GM06990 (cell line): ENCODE data around the gene HPGDS.

Experiments
- DNase-seq: peaks from one replicate; pipeline ENCODE4 v3.0.0-alpha.2; 2011; ENCODE audit not compliant: insufficient read length; ENCODE audit errors: extremely low read depth
- H3K27me3 ChIP-seq: replicated peaks from 2 replicates; pipeline ENCODE4 v1.6.0; 2011; ENCODE audit warnings: low read length; ENCODE audit not compliant: control insufficient read depth, insufficient read depth
- H3K36me3 ChIP-seq: 2 replicates; pipeline ENCODE4 v1.5.1; 2011; ENCODE audit warnings: low read length; ENCODE audit not compliant: control insufficient read depth, insufficient read depth
- H3K4me3 ChIP-seq: replicated peaks from 2 replicates; pipeline ENCODE4 v1.5.1; 2011; ENCODE audit warnings: low read depth, mild to moderate bottlenecking, control low read depth, low read length
- TF ChIP-seq, protein P1 (sequence below): IDR thresholded peaks from 2 replicates; pipeline ENCODE4 v1.5.1; 2011; ENCODE audit warnings: low read length, control low read depth, mild to moderate bottlenecking, inconsistent platforms; ENCODE audit not compliant: insufficient read depth, poor library complexity, severe bottlenecking

The HPGDS gene

DNA sequence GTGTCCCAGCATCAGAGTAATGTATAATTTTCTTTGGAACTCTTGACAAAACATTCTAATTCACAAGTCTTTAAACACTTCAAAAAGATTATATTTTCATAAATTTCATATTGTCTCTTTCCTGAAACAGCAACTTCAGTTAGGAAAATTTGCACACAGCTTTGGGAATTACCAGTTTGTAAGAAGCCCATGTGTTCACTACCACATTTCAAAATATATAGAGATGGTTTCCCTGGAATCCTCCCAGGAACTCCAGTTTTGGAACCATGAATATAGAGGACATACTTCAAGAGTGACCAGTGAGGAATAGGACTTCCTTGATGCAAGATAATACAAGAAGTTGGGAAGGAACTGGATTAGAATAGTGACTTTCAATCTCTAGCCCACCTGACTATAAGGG is 28.7 kb upstream of the HPGDS start:
- Histone ChIP-seq H3K4me3 (no peak overlapping the region), H3K27me3 (no peaks in the 10 kb centered on the region), H3K36me3 (no peaks in the 10 kb centered on the region)
- DNase-seq = no peak
- TF ChIP-seq, protein P1, sequence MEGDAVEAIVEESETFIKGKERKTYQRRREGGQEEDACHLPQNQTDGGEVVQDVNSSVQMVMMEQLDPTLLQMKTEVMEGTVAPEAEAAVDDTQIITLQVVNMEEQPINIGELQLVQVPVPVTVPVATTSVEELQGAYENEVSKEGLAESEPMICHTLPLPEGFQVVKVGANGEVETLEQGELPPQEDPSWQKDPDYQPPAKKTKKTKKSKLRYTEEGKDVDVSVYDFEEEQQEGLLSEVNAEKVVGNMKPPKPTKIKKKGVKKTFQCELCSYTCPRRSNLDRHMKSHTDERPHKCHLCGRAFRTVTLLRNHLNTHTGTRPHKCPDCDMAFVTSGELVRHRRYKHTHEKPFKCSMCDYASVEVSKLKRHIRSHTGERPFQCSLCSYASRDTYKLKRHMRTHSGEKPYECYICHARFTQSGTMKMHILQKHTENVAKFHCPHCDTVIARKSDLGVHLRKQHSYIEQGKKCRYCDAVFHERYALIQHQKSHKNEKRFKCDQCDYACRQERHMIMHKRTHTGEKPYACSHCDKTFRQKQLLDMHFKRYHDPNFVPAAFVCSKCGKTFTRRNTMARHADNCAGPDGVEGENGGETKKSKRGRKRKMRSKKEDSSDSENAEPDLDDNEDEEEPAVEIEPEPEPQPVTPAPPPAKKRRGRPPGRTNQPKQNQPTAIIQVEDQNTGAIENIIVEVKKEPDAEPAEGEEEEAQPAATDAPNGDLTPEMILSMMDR = no peak

DNA sequence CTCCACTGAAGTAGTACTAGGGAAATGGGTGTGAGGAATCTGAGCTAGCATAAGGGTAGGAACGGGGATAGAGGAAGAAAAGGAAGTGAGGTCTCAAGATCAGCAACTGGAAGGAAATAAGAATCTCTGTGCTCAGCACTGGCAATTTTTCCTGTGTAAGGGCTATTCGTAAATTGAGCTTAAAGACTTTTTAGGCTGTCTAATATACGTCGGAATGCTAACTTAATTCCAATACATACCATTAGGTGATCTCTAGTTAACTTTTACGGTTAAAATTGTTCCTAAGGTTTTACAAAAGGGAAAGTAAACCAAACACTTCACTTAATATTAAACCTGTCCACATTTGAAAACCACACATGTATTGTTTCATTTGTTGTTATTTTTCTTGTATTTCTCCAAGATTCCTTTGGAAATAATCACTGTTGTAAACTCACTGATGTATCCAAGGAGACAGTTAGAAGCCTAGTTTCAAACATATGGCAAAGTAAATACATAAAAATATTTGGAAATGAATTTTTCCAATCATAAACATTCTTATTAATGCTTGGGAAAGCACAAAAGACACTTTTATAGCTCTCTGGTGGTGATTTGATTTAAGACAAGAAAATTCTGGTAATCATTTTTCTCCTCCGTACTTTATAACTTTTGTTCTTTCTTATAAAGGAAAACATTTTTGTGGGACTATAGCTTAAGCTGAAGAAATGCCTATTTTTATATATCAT is 28.1 kb upstream of the HPGDS start:
- Histone ChIP-seq H3K36me3 (no peaks in the 10 kb centered on the region), H3K4me3 (no peak overlapping the region), H3K27me3 (no peaks in the 10 kb centered on the region)
- no peak for DNase-seq
- TF ChIP-seq, protein P1 = no peak

DNA sequence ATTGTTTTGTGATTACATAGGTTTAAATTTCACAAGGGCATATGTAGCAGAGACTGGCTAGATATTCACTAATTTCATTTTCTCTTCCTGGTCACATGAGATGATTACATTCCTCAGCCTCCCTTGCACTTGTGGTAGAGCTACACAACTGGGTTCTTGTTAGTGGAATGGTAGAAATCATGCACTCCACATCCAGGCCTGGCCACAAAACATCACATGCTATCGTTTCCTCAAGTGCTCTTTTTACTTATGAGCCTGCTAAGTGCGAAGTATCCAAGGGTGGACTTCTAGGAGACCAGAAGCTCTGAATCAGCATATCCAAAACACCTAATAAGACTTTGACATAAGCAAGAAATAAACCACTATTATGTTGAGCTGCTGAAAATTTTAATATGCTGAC is 26.4 kb upstream of the HPGDS start:
- no peak for DNase-seq
- TF ChIP-seq, protein P1 = no peak
- Histone ChIP-seq H3K36me3 (no peaks in the 10 kb centered on the region), H3K27me3 (no peaks in the 10 kb centered on the region), H3K4me3 (no peak overlapping the region)

DNA sequence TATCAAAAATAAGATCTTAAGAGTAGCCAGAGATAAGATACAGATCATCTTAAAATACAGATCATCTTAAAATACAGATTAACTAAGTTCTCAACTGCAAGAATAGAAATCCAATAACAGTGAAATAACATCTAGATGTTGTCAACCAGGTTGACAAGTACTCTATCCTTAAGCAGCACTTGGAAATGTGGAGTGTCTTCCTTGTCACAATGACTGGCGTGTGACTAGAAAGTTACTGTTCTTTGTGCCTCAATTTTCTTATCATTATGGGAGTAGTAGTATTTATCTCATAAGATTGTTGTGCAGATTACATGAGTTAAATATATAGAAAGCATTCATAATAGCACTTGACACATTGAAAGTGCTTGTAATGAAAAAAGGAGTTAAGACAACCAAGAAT is 25.8 kb upstream of the HPGDS start:
- DNase-seq = no peak
- Histone ChIP-seq H3K36me3 (no peaks in the 10 kb centered on the region), H3K4me3 (no peak overlapping the region), H3K27me3 (no peaks in the 10 kb centered on the region)
- TF ChIP-seq, protein P1 = no peak

DNA sequence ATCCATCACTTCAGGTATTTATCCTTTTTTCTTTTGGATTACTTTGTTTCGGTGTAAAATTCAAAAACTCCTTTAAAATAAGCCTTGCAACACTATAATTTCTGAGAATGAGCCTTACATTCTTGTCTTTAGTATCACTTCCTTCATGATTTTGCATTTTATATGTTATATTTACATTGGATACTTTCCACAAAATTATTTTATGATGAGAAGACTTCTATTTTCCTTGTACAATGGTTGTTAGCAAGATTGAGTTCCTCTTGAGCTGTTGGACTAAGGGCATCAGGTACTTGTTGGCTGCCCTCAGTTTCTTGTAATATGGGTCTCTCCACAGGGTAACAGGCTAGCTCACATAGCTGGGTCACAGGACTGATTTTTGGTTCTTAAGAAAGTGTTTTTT is 22.7 kb upstream of the HPGDS start:
- Histone ChIP-seq H3K4me3 (no peak overlapping the region), H3K36me3 (no peaks in the 10 kb centered on the region), H3K27me3 (no peaks in the 10 kb centered on the region)
- TF ChIP-seq, protein P1 = no peak
- DNase-seq = no peak

DNA sequence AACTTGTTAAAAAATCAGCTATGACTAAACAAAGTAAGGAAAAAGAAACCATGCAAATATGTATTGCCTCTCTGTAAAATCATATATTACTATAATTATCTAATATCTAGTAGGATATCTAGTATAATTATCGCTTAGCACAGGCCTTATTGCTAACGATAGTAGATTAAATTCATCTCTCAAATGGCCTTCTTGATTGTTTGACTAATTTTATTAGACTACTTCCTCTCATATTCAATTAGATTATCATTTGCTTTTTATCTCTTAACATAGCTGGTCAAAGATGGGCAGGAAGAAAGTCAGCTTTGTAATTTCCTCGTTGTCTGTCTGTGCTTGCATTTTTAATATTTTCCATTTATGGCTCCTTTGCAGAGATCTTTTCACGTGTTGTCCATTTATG is 21.9 kb upstream of the HPGDS start:
- Histone ChIP-seq H3K36me3 (no peaks in the 10 kb centered on the region), H3K27me3 (no peaks in the 10 kb centered on the region), H3K4me3 (no peak overlapping the region)
- TF ChIP-seq, protein P1 = no peak
- no peak for DNase-seq
